ENCODE data around the gene SF3B1. TPM values are rescaled to one million over a fixed set of nuclear protein-coding genes. Genes with fewer than 3 reads are reported as not detected.
A peak's percentile ranks its signal among the peaks of the same experiment; 100 is the strongest.
"Not testable (repeated sequence)": the region's sequence is repeated elsewhere in the genome, so short reads cannot be mapped to it uniquely, and the experiment has no call there.

Gene SF3B1
- total RNA-seq, 1 donor from 2014 or later, result 414 TPM

DNA sequence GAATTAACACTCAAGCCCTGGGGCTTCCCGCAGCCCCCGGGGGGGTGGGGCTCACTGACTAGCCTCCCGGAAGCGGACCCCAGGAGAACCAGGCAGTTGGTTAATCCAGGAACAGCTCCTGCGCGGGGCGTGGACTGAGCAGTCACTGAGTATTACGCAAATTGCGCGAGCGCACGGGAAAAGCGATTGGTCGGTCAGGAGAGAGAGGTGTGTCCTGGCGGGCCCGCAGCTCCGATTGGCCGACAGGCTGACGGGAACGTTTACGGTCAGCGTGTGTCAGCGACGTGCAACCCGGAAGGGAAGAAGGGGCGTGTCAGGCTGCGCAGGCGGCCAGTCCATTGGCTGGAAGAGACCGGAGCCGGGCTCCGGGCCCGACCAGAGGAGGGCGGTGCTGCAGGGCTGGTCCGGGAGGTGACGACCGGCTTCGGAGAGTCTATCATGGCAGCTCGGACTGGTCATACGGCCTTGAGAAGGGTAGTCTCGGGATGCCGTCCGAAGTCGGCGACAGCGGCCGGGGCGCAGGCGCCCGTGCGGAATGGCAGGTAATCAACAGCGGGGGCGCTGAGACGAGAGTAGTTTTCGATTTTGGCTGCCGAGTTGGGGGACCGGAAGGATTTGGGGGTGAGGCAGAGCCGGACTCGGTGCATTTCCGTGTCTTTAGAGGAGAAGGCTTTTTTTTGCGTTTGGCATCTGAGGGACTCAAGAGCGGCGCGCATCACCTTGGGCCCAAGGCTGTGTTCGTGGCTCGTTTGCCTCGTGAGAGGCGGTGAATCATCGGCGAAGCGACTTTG, 18.5 kb upstream of the SF3B1 start, which contains the start of gene COQ10B:
Gene COQ10B, plus strand, starts transcription at position 430 of the 791 bp plus-strand sequence. Its CDS starts 9 bp downstream, at position 439.
- H3K9me3 Mint-ChIP-seq, result no peaks in the 10 kb centered on the region
- peaks cover 15% of the 10 kb centered on the region for H3K4me1 Mint-ChIP-seq
- peak within 1 kb of the TSS; percentile 87 for H3K4me3 Mint-ChIP-seq
- no peak for TF ChIP-seq CTCF (IDR thresholded peaks at IDR 0.05; ENCODE audit: unreplicated experiment)
- H3K27ac Mint-ChIP-seq, result peak within 1 kb of the TSS; percentile 98
- peak; percentile 95 to 96 for DNase-seq (ENCODE audit: low spot score in 2 of 2, unreplicated experiment in 2 of 2)
- H3K27me3 Mint-ChIP-seq (ENCODE audit: low read depth), result no peaks in the 10 kb centered on the region
- no peaks in the 10 kb centered on the region for H3K36me3 Mint-ChIP-seq

DNA sequence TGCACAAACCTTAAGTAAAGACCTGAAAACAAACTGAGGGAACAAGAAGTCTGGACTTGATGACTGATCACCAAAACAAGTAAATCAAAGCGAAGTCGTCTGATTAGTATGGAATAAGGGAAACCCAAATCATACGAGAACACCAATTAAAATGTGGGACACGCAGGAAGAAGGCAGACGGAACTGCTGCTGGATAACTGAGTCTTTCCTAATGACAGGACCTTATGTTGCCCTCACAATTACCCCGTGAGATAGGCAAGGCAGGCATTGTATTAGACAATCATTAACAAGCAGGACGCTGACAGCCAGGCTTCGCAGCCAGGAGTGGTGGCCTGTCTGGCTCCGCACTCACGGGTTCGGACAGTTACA, 17.9 kb upstream of the SF3B1 start:
- H3K4me3 Mint-ChIP-seq, result peak overlapping the region; percentile 87
- H3K9me3 Mint-ChIP-seq, result no peaks in the 10 kb centered on the region
- peaks cover 15% of the 10 kb centered on the region for H3K4me1 Mint-ChIP-seq
- DNase-seq (ENCODE audit: low spot score in 2 of 2, unreplicated experiment in 2 of 2), result no peak
- TF ChIP-seq CTCF (IDR thresholded peaks at IDR 0.05; ENCODE audit: unreplicated experiment), result no peak
- H3K27ac Mint-ChIP-seq, result peak overlapping the region; percentile 98
- no peaks in the 10 kb centered on the region for H3K36me3 Mint-ChIP-seq
- H3K27me3 Mint-ChIP-seq (ENCODE audit: low read depth), result no peaks in the 10 kb centered on the region

DNA sequence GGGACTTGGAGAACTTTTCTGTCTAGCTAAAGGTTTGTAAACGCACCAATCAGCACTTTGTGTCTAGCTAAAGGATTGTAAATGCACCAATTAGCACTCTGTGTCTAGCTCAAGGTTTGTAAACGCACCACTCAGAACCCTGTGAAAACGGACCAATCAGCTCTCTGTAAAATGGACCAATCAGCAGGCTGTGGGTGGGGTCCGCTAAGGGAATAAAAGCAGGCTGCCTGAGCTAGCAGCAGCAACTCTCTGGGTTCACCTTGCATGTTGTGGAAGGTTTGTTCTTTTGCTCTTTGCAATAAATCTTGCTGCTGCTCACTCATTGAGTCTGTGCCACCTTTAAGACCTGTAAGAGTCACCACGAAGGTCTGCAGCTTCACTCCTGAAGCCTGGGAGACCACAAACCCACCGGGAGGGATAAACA, 16.1 kb upstream of the SF3B1 start:
- not testable (repeated sequence) for DNase-seq (ENCODE audit: low spot score in 2 of 2, unreplicated experiment in 2 of 2); H3K27me3 Mint-ChIP-seq (ENCODE audit: low read depth); H3K27ac Mint-ChIP-seq; H3K36me3 Mint-ChIP-seq; H3K9me3 Mint-ChIP-seq; H3K4me3 Mint-ChIP-seq
- H3K4me1 Mint-ChIP-seq, result peaks cover 15% of the 10 kb centered on the region

- Mint-ChIP-seq H3K4me3 (no peak overlapping the region), H3K27ac (no peak overlapping the region), H3K4me1 (peaks cover 15% of the 10 kb centered on the region), H3K9me3 (no peaks in the 10 kb centered on the region), H3K27me3 (ENCODE audit: low read depth) (no peaks in the 10 kb centered on the region), H3K36me3 (no peaks in the 10 kb centered on the region)
- DNase-seq (ENCODE audit: low spot score in 2 of 2, unreplicated experiment in 2 of 2), result no peak
- TF ChIP-seq CTCF (IDR thresholded peaks at IDR 0.05; ENCODE audit: unreplicated experiment), result no peak
These were observed 15.6 kb upstream of the SF3B1 start for GRCh38 chr2:197450465-197450864.

- H3K9me3 Mint-ChIP-seq, result no peaks in the 10 kb centered on the region
- DNase-seq (ENCODE audit: low spot score in 2 of 2, unreplicated experiment in 2 of 2), result no peak
- no peak overlapping the region for H3K4me3 Mint-ChIP-seq
- no peaks in the 10 kb centered on the region for H3K27me3 Mint-ChIP-seq (ENCODE audit: low read depth)
- no peak for TF ChIP-seq CTCF (IDR thresholded peaks at IDR 0.05; ENCODE audit: unreplicated experiment)
- H3K36me3 Mint-ChIP-seq, result no peaks in the 10 kb centered on the region
- H3K4me1 Mint-ChIP-seq, result no peaks in the 10 kb centered on the region
- H3K27ac Mint-ChIP-seq, result no peak overlapping the region
These were observed 12.0 kb upstream of the SF3B1 start for GRCh38 chr2:197446844-197447243.

- no peak for TF ChIP-seq CTCF (IDR thresholded peaks at IDR 0.05; ENCODE audit: unreplicated experiment)
- Mint-ChIP-seq H3K27me3 (ENCODE audit: low read depth) (no peaks in the 10 kb centered on the region), H3K4me1 (no peaks in the 10 kb centered on the region), H3K36me3 (no peaks in the 10 kb centered on the region), H3K9me3 (no peaks in the 10 kb centered on the region), H3K27ac (no peak overlapping the region), H3K4me3 (no peak overlapping the region)
- no peak for DNase-seq (ENCODE audit: low spot score in 2 of 2, unreplicated experiment in 2 of 2)
These were observed 10.9 kb upstream of the SF3B1 start for GRCh38 chr2:197445746-197446145.

Measured in mesothelial cell of epicardium (in vitro differentiated cells).